UCSD-AML1 (cell line): ENCODE data around the gene LRMDA.

ENCODE experiments used
- DNase-seq: peaks from one replicate; lab custom pipeline; 2025; ENCODE audit not compliant: unreplicated experiment; lab: John Stamatoyannopoulos, UW

Gene LRMDA

GRCh38 chr10:76169246-76169645, 737.8 kb downstream of the LRMDA start:
- DNase-seq, result no peak

- no peak for DNase-seq
Measured at GRCh38 chr10:76172020-76172419, 740.6 kb downstream of the LRMDA start.

- DNase-seq, result no peak
Measured at GRCh38 chr10:76175533-76176165, 744.2 kb downstream of the LRMDA start.

GRCh38 chr10:76176166-76176550, 744.7 kb downstream of the LRMDA start:
- DNase-seq, result no peak

- DNase-seq, result no peak
Measured at GRCh38 chr10:76177936-76178335, 746.5 kb downstream of the LRMDA start.

GRCh38 chr10:76178532-76179292, 747.3 kb downstream of the LRMDA start:
- peak; percentile 15 for DNase-seq

- DNase-seq, result no peak
Measured at GRCh38 chr10:76179806-76180205, 748.4 kb downstream of the LRMDA start.

- DNase-seq, result no peak
Measured at GRCh38 chr10:76184647-76185046, 753.2 kb downstream of the LRMDA start.

GRCh38 chr10:76185471-76186301, 754.3 kb downstream of the LRMDA start:
- DNase-seq, result no peak

GRCh38 chr10:76188216-76188615, 756.8 kb downstream of the LRMDA start:
- DNase-seq, result no peak

GRCh38 chr10:76190634-76191270, 759.3 kb downstream of the LRMDA start:
- DNase-seq, result no peak

GRCh38 chr10:76191336-76191735, 759.9 kb downstream of the LRMDA start:
- DNase-seq, result no peak

- no peak for DNase-seq
Measured at GRCh38 chr10:76192151-76192550, 760.7 kb downstream of the LRMDA start.

- no peak for DNase-seq
Measured at GRCh38 chr10:76192694-76193320, 761.4 kb downstream of the LRMDA start.

GRCh38 chr10:76195654-76196390, 764.4 kb downstream of the LRMDA start:
- DNase-seq, result no peak

GRCh38 chr10:76197293-76197692, 765.9 kb downstream of the LRMDA start:
- DNase-seq, result no peak

GRCh38 chr10:76198287-76199035, 767.0 kb downstream of the LRMDA start:
- DNase-seq, result no peak

- no peak for DNase-seq
Measured at GRCh38 chr10:76201962-76202361, 770.5 kb downstream of the LRMDA start.

GRCh38 chr10:76202777-76203176, 771.4 kb downstream of the LRMDA start:
- DNase-seq, result no peak
